GM19324 (cell line): ENCODE measurements around the gene C19orf67.
A peak's percentile ranks its signal among the peaks of the same experiment; 100 is the strongest.

Experiments used
- ATAC-seq: cut with Tn5 transposase; IDR thresholded peaks from one replicate; pipeline ENCODE4 v1.9.1; 2021; ENCODE audit warnings: mild to moderate bottlenecking, moderate library complexity; ENCODE audit not compliant: unreplicated experiment, low FRiP score

Gene C19orf67

DNA sequence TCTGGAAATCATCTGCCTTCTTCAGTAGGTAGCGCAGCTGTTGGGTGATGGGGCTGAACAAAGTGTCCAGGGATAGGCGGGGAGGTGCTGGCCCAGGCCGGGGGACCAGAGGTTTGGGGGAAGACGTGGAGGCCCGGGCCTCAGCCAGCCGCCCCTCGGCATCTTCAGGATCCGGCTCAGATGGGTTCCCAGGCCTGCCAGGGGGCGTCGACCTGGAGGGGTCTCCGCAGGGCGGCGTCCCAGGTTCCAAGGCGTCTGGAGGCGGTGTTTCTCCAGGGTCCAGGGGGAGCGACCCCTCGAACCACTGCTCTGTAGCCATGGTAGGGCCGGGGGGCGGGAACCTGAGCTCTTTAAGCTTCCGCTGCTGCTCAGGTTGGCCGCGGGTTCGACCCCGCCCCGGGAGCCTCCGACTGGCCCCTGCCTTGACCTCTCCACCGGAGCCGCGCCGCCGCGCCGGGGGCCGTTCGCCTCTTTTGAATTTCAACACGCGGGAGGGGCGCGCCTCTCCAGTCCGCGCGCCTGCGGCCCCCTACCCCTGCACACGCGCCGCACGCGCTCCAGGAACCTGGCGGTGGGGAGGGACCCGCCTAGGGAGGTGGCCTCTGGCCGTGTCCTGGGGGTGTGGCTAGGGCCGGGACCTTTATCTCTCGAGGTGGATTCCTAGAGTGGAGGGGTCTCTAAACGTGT lies at the start of gene C19orf67:
C19orf67 (minus strand) TSS at position 475 of the 687 bp plus-strand sequence; CDS start at position 319, 156 bp downstream.
- ATAC-seq: no peak

DNA sequence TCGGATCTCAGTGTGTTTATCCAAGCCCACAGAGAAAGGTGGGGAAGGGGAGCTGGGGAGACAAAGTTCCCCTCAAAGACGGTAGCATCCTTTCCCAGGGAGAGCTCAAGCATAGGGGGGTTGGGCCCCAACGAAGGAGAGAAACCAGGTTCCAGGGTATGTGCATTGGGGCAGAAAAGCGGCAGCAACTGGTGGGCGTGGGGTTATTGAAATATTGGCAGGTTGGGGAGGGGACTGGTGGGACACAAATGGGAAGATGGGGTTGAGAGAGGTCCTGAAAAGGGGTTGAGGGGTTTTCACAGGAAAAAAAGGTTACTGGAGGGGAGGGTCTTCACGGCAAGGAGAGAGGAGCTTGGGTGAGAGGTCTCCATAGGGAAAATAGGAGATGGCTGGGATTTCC lies 49.8 kb upstream of the C19orf67 start:
- no peak for ATAC-seq

DNA sequence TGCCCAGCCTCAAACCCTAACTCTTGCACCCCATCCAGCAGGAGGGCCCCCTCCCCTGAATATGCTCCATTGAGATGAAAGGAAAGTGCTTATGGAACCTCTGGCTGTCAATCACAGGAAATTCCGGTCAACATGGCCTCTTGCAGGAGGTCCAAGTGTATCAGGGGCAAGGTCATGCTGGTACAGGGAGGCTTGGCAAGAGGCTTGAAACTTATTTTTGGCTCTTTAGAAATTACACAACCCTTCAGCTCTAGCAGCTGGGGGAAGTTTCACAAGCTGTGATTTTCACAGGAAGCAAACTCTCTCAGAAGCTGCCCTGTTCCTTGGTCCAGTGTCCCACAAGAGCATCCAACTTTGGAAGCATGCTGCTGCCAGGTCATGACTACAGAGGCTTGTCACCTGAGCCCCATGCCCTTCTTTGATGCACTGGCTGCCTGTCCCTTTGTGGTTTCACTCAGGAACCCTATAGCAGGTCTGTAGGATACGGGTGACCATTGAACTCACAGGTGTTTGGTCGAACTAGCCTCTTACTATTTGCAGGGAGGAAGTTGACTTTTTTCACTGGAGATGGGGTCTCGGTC lies 42.4 kb upstream of the C19orf67 start:
- ATAC-seq: no peak

DNA sequence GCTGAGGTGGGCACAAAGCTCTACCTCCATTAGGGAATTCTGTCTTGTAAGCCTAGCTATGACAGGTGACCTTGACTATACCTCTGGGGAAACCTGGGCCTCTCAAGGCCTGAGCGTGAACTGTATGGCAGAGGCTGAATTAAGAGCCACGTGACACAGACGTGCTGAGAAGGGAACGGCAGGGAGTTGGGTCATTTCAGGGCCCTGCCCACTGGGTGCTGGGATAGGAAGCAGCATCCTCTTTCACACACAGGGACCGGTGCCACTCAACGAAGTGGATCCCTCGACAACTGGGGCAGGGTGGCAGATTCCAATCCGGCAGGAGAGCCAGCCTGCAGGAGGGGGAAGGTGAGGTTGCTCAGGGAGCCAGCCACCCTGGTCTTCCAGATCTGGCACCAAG lies 41.6 kb upstream of the C19orf67 start:
- ATAC-seq: no peak

DNA sequence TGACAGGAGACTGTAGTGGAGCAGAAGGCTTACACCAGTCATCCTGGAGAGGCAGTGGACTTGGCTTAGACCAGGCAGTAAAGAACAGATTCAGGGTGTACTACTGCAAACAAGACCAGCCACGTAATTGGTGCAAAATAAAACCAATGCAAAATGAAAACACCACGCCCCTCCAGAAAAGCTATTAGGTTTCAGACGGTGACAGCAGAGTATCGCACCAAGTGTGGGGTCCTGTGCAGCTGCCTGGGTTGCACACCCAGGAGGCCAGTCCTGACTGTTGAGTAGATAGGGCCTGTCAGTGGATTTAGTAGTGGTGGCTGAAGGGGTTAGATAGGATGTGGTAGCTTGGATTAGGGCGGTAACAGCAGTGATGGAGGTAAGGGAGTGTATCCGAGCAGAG lies 37.3 kb upstream of the C19orf67 start:
- no peak for ATAC-seq

DNA sequence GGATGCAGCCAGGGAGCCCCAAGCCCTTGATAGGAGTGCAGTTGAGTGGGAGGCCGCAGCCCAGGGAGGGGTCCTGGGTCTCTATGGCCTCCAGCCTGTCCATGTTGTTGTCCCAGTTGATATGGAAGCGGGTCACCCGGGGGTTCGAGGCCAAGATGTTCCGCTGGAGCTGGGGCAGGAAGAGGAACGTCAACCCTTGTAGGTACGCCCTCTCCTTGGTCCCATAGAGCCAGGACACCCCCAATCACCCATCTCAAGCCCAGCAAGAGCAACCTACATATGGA lies 34.9 kb upstream of the C19orf67 start:
- no peak for ATAC-seq

DNA sequence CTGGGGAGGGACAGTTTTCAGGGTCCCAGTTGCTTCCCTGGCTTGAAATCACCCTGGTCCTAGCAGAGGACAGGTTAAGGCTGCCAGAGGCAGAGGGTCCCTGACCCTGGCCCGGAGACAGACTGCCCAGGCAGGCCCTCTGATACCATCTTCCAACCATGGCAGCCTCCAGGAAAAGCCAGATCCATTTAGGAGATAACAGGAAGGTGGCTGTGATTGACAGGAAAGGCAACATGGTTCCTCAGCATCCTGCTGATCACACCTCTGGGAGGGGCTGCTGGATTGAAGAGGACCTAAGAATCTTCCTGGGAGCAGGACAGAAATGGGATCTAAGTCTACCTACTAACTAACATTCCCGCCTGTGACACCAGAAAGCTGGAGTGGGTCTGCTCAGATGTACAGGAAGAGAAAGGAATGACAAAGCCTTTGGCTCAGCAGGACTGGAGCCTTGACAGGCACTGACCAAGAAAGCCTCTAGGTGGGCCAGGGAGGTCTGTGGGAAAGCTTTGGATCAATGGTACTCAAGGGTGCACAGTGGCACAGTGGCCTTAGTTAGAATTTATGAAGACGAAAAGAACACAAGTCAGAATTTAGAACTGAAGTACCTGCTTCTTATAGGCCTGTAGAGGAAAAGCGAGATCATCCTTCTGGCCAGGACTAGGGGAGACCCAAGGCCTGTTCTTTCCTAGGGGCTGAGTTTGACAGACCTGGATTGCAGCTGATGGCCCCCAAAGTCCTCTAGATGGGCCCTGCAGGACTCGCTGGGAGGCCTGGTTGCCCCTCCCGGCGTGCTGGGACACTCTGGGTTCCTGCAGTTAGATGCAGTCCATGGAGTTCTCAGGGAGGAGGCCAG lies 34.3 kb upstream of the C19orf67 start:
- no peak for ATAC-seq

DNA sequence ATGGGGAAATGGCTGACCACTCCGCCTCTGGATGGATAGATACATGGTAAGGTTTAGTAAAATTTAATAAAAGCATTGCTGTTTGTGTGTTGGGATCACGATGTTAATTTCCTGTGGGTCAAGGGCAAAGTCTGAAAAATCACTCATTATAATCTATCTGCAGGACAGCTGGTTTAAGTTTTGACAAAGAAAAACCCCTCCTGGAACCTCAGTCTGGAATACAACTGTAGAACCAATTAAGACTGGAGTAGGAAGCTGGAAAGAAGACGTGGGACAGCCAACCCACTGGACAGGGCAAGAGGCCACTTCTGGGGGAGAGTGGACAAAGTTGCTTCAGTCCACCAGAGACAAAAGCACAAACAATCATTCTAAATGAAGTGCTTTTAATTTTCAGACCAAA lies 33.6 kb upstream of the C19orf67 start:
- no peak for ATAC-seq

DNA sequence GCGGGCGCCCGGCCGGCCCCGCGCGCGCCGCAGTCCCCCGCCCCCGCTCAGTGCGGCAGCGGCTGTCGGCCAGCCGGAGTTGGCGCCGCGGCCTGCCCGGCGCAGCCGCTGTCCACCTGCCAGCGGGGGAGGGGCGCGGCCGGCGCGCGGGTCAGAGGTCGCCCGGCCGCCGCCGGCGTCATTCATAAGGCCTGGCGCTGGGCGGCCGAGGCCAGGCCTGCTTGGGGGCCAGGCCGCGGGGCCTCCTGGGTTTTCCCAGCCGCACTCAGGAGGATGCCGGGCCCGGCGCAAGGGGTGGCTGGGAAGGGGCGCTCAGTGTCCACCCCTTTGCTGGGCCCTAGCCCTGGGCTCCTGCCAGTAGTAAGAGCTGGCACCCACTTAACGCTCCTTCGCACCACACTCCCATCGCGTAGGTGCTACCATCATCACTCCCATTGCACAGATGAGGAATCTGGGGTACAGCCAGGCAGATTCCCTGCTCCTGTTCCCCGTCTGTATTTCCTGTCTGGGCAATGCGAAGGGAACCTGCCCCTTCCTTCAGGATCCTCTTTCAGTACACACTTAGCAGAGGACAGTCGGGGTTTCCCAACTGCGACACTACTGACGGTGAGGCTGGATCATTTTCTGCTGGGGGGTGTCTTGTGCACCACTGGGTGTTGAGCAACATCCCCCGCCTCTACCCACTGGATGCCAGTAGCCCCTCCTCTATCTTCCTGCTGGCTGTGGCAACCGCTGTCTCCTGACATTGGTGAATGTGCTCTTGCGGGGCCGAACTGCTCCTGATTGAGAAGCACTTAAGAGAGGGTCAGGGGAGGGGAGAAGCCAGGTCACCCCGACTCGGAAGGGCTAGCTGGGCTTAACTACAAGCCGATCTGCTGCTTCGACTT lies 32.8 kb upstream of the C19orf67 start:
- peak; percentile 34 for ATAC-seq

DNA sequence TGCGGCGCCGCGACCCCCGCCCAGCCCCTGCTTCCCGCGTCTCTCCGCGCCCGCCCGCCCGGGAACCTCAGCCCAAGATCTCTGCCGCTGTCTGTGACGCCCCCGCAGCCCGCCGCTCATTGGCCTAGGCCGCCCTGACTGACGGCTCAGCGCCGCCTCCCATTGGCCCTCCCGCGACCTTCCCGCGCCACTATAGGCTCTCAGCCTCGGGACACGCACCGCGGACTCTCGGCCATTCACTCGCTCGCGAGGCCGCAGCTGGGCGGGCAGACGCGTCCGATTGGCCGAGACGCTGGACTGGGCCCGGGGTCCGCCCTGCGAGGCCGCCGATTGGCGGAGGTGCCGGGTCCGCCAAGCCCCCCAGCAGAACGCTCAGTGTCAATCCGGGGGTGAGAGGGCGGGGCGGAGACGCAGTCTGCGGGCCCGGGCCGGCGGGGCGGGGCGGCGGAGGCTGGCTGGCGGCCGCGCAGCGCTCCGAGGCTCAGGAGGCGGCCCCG lies 32.1 kb upstream of the C19orf67 start, which contains the start of gene PRKACA:
PRKACA (minus strand) TSS at position 95 of the 497 bp plus-strand sequence. CDS start 215 bp downstream, outside the sequence.
- ATAC-seq: peak; percentile 89

DNA sequence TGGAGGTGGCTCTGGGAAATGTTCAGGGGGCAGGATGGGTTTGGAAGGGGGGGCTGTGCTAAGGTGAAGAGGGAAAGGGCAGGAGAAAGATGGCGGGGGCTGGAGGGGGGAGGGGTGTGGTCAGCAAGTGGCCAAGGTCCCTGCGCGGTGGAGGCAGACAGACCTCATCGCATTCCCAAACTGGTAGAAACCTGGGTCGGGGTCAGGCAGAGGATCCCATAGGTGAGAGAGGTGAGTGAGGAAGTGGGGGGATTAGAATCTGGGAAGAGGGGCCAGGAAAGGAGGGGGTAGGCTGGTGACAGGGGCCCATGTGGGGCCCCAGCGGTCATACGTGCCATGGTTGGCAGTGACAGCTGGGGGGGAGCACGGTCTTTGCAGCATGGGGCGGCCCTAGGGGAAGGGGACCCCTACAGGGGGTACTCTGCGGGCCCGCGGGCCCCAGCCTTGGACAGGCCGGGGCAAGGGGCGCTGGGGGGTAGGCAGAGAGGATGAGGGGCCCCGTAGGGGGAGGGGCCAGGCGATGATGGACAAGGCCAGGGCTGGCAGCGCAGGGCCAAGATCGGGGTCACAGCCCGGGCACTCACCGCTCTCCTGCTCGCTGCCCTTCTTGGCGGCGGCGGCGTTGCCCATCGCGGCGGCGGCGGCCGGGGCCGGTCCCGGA lies 31.5 kb upstream of the C19orf67 start:
- ATAC-seq: no peak

DNA sequence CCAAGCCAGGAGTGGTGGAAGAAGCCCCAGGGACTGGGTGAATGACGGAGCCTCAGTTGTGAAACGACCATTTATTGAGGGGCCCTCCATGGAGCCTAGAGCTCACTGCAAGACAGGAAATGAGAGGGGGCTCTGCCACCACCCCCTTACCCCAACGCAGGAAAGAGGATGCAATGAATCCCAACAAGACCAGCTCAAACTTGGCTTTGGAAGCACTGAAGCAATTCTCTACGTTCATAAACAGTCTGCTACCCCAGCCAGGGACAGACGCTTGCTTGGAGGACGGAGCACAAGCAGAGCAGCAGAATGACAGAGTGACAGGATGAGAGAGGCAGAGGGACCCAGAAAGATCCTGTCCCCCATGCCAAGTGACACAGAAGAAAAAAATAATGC lies 30.9 kb upstream of the C19orf67 start:
- ATAC-seq: no peak

DNA sequence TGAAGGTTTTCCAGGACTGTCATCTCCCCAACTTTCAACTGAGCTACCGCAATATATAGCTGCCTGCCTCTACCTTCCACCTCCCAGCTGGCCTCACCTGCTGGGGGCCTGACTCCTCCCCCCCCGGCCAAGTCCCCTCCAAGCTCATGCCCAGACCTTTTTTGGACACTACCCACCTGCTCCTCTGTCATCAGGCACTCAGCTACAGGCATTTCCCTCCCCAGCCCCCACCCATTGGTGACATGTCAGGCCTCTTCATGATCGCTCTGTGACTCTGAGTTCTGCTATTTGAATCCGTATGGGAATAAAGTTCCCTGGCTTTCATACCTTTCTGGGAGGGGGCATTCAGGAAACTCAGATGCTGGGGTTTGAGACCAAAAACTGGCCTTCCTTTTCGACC lies 30.2 kb upstream of the C19orf67 start:
- ATAC-seq: no peak

DNA sequence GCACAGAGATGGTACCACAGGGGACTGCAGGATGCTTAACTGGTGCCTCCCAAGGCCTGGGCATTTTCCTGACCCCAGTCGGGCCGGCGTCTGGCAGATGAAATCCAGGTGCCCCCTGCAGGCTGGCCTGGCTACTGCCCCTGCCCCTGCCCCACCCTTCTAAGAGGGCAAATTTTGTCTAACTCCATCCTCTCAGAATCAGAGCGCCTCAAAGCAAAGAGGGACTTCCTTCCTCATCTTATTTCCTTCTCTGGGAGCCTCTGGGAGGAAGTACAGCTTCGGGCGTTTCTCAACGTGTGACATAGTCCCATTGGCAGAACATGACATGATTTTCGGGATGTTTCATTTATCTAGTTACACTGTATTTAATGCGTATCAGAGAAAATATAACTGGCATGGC lies 29.3 kb upstream of the C19orf67 start:
- no peak for ATAC-seq

DNA sequence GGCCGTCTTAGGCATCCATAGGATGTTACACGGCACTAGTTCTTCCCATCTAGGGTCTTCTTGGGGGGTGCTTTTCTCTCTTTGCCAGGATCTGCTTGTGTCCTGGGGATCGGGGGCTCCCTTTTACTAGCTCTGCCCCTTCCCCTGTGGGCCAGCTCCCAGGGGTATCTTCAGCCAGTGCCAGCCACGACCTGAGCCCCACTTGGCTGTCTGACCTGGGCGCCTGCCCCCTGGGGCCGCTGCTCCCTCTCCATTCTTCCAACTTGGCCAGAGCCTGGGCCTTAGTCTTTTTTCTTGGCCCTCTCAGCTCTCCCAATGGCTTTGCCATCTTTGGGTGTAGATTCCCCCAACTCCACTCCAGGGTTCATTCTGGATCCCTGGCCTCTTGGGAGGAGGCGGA lies 28.9 kb upstream of the C19orf67 start:
- no peak for ATAC-seq

DNA sequence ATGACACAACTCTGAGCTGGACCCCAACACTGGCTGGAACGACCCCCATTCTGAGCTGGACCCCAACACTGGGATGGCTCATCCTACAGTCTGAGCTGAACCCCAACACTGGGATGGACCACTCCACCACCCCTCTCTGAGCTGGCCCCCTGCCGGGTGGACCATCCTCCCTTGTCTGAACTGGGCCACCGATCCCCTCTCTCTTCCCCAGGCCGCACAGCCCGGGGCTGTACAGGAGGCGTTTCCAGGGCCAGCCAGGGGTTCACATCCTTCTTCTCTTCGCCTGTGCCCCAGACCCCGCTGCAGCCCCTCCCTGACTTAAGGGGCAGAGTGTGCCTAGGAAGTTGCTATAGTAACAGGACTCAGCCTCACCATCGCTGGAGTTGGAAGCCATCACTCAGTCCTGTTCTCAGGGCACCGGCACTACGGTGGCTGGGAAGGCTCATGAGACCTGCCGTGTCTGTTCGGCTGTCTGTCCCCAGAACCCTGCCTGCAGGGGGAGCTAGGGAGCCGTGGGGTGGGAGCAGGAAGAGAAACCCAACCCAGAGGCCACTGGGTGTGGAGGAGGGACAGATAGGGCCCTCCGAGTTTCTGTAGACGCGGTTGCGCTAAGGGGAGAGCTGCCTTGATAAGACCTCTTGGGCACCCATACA lies 28.3 kb upstream of the C19orf67 start:
- ATAC-seq: no peak

DNA sequence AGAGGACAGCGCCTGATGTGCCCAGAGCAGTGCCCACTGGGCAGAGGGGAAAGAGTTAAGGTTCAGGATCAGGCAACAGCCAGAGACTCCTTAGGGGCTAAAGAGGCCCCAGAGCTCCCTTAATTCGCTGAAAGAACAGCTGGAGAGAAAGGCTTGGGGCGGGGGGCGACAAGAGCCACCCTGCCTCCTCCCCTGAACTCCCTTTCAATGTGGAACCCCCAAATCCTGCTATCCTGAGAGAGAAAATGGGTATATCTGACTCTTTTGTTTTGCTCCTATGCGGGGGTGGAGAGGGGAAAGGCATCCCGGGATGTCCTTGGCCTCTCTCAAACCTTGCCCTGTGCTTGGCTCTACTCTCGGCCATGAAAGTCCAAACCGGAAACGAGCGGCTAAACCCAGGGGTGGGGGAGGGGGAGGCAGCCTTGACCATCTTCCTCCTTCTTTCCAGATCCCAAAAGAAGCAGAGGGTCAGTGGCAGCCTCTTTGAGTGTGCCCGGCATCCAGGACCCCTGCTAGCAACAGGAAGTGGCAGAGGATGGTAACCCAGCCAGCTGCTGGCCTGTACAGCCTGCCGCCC lies 27.3 kb upstream of the C19orf67 start:
- ATAC-seq: no peak

DNA sequence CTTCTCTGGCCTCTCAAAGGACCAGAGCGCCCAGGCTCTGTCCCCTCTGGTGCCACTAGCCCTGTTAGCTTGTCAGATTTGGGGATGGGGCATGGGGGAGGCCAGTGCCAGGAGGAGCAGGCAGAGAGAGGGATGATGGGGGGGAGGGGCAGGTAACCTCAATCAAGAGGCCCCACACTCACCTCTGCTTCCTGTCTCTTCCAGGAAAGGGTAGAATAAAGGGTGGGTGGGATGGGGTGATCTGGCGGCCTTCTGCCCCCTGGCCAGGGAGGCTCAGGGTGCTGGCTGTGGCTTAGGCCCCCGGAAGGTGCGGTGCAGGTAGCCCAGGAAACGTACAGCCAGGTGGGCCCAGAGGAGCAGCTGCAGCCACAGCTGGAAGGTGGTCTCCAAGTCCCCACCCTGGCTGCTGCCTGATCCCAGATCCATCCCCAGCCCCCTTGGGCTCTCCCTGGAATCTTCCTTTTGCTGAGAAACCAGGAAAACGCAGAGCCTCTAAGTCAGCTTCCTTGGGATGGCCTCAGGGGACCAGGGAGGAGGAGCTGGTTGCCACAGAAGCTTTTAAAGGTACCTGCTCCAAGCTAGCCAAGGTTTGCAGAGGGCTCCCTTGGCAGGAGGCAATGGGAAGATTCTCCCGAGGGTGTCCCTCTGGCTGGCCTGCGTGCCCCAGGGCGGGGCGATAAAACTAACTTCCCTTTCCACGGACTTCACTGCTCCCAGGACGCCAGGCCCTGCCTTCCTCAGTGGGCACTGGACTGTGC lies 26.6 kb upstream of the C19orf67 start:
- no peak for ATAC-seq
